IMR-90 (cell line): ENCODE data around the gene SPAG7.

ENCODE experiments used
- CHD1 ChIP-seq: IDR thresholded peaks from 2 replicates; pipeline ENCODE4 v1.6.1; 2012; ENCODE audit warnings: low read depth, low read length, improper control_type of control experiment
- CTCF ChIP-seq: conservative IDR thresholded peaks from 2 replicates; pipeline ENCODE4 v1.5.1; 2012; ENCODE audit warnings: mild to moderate bottlenecking, low read depth, low read length, improper control_type of control experiment
- MAFK ChIP-seq: IDR thresholded peaks from 2 replicates; pipeline ENCODE4 v1.6.1; 2012; ENCODE audit warnings: low read depth, low read length, improper control_type of control experiment
- POLR2A ChIP-seq: IDR thresholded peaks from 2 replicates; pipeline ENCODE4 v1.6.1; 2012; ENCODE audit warnings: mild to moderate bottlenecking, low read depth, low read length
- RCOR1 ChIP-seq: IDR thresholded peaks from 2 replicates; pipeline ENCODE4 v1.6.1; 2012; ENCODE audit warnings: mild to moderate bottlenecking, low read length, improper control_type of control experiment; ENCODE audit not compliant: insufficient replicate concordance

GRCh38 chr17:5003214-5003867 is 35.7 kb upstream of the SPAG7 start:
- TF ChIP-seq CTCF (no peak), CHD1 (no peak), MAFK (no peak), POLR2A (no peak), RCOR1 (no peak)
